NK-92 (cell line): ENCODE results near the gene PVALEF.

Experiments
- DNase-seq: peaks from one replicate; lab custom pipeline; 2025; ENCODE audit not compliant: unreplicated experiment; lab: John Stamatoyannopoulos, UW

Gene PVALEF

GRCh38 chr17:81128338-81128737 is 37.0 kb upstream of the PVALEF start:
- no peak for DNase-seq

- no peak for DNase-seq
These were observed 36.5 kb upstream of the PVALEF start for GRCh38 chr17:81128774-81129173.

GRCh38 chr17:81129289-81129688 is 36.0 kb upstream of the PVALEF start:
- no peak for DNase-seq

GRCh38 chr17:81129711-81130367 is 35.5 kb upstream of the PVALEF start:
- DNase-seq, result no peak

GRCh38 chr17:81130385-81131361 is 34.6 kb upstream of the PVALEF start:
- DNase-seq, result no peak

GRCh38 chr17:81131486-81132196 is 33.7 kb upstream of the PVALEF start:
- DNase-seq, result no peak

GRCh38 chr17:81132197-81132540 is 33.1 kb upstream of the PVALEF start:
- no peak for DNase-seq

- DNase-seq, result no peak
These were observed 32.3 kb upstream of the PVALEF start for GRCh38 chr17:81132770-81133723.

- no peak for DNase-seq
These were observed 31.1 kb upstream of the PVALEF start for GRCh38 chr17:81134064-81134781.

GRCh38 chr17:81135505-81136278 is 29.6 kb upstream of the PVALEF start:
- DNase-seq, result no peak

GRCh38 chr17:81136366-81136765 is 28.9 kb upstream of the PVALEF start:
- no peak for DNase-seq

GRCh38 chr17:81137248-81137647 is 28.1 kb upstream of the PVALEF start:
- DNase-seq, result no peak

- DNase-seq, result no peak
These were observed 27.2 kb upstream of the PVALEF start for GRCh38 chr17:81138083-81138482.

- DNase-seq, result no peak
These were observed 26.8 kb upstream of the PVALEF start for GRCh38 chr17:81138500-81138899.

GRCh38 chr17:81139428-81139827 is 25.9 kb upstream of the PVALEF start:
- DNase-seq, result no peak

GRCh38 chr17:81140018-81140417 is 25.3 kb upstream of the PVALEF start:
- no peak for DNase-seq

GRCh38 chr17:81140695-81141094 is 24.6 kb upstream of the PVALEF start:
- DNase-seq, result no peak

- no peak for DNase-seq
These were observed 22.8 kb upstream of the PVALEF start for GRCh38 chr17:81142301-81143199.
